ENCODE data around the gene DPYD. TPM values are rescaled to one million over a fixed set of nuclear protein-coding genes. Genes with fewer than 3 reads are reported as not detected.

The DPYD gene
- total and polyA plus RNA-seq, 10 of the 15 experiments (the other 5 are each of a cell fraction or from before 2014, with no cell fraction given): 5.7 to 23.8 (median 10.2) TPM

- TF ChIP-seq IRF5 (IDR thresholded peaks at IDR 0.05; ENCODE audit: borderline replicate concordance): no peak
- TF ChIP-seq E2F4 (IDR thresholded peaks at IDR 0.05; ENCODE audit: low read depth, low read length): no peak
- TF ChIP-seq MEF2A (IDR thresholded peaks at IDR 0.05; ENCODE audit: insufficient read depth, low read depth, low read length): no peak
- no peak for TF ChIP-seq REST (IDR thresholded peaks at IDR 0.05; ENCODE audit: low read depth, low read length)
- no peak for TF ChIP-seq IRF3 (IDR thresholded peaks at IDR 0.05)
- TF ChIP-seq BCL11A (IDR thresholded peaks at IDR 0.05; ENCODE audit: low read depth, low read length): no peak
- no peak for TF ChIP-seq JUND (IDR thresholded peaks at IDR 0.05; ENCODE audit: low read depth, low read length)
- no peak for TF ChIP-seq CBFB (IDR thresholded peaks at IDR 0.05; ENCODE audit: low read depth)
Observed at GRCh38 chr1:97581614-97582051, 339.2 kb downstream of the DPYD start (continued).

Measured in GM12878 (cell line).